Neural cell (in vitro differentiated cells): ENCODE results near the gene WDR7. TPM values are rescaled to one million over a fixed set of nuclear protein-coding genes. Genes with fewer than 3 reads are reported as not detected.

ENCODE experiments used
- H2AFZ ChIP-seq: fragments of 200-600, 300-800 bp; sonication (generic), shearing (Covaris generic); 2 replicates; pipeline ENCODE4 v1.6.0; 2014; ENCODE audit warnings: low read depth, mild to moderate bottlenecking, antibody characterized with exemption, low read length, moderate library complexity
- H3F3A ChIP-seq: fragments of 200-600 bp; shearing (Covaris generic); 2 replicates; pipeline ENCODE4 v1.6.1; 2016; ENCODE audit warnings: mild to moderate bottlenecking, moderate library complexity, mixed read lengths, antibody characterized with exemption, low read length; ENCODE audit not compliant: insufficient read depth, poor library complexity, severe bottlenecking
- H3K27ac ChIP-seq: fragments of 200-600, 300-800 bp; sonication (generic), shearing (Covaris generic); 2 replicates; pipeline ENCODE4 v1.5.1; 2014; ENCODE audit warnings: mild to moderate bottlenecking, low read length, moderate library complexity
- H3K27me3 ChIP-seq: fragments of 300-800, 200-600 bp; sonication (generic), shearing (Covaris generic); 2 replicates; pipeline ENCODE4 v1.6.0; 2014; ENCODE audit warnings: mild to moderate bottlenecking, low read depth, low read length, moderate library complexity; ENCODE audit not compliant: insufficient read depth
- H3K36me3 ChIP-seq: fragments of 300-800, 200-600 bp; sonication (generic), shearing (Covaris generic); 2 replicates; pipeline ENCODE4 v1.5.1; 2014; ENCODE audit warnings: mild to moderate bottlenecking, antibody characterized with exemption, low read length, moderate library complexity; ENCODE audit not compliant: insufficient read depth
- H3K4me2 ChIP-seq: fragments of 300-800, 200-600 bp; sonication (generic), shearing (Covaris generic); 2 replicates; pipeline ENCODE4 v1.6.0; 2014; ENCODE audit warnings: mild to moderate bottlenecking, low read length
- H3K4me3 ChIP-seq: fragments of 300-800, 200-600 bp; sonication (generic), shearing (Covaris generic); 2 replicates; pipeline ENCODE4 v1.5.1; 2014; ENCODE audit warnings: mild to moderate bottlenecking, low read length, moderate library complexity
- H3K79me2 ChIP-seq: fragments of 200-600 bp; shearing (Covaris generic); replicated peaks from 2 replicates; pipeline ENCODE4 v1.6.0; 2014; ENCODE audit warnings: mild to moderate bottlenecking, low read length, moderate library complexity; ENCODE audit not compliant: insufficient read depth
- H3K9ac ChIP-seq: fragments of 300-800, 200-600 bp; sonication (generic), shearing (Covaris generic); 2 replicates; pipeline ENCODE4 v1.6.1; 2016; ENCODE audit warnings: mild to moderate bottlenecking, low read length, mixed read lengths
- H3K9me2 ChIP-seq: fragments of 200-600 bp; shearing (Covaris generic); 2 replicates; pipeline ENCODE4 v1.6.1; 2016; ENCODE audit warnings: mild to moderate bottlenecking, low read length, mixed read lengths; ENCODE audit not compliant: insufficient read depth
- H3K9me3 ChIP-seq: fragments of 200-600, 300-800 bp; sonication (generic), shearing (Covaris generic); 2 replicates; pipeline ENCODE4 v1.6.1; 2016; ENCODE audit warnings: mild to moderate bottlenecking, mixed run types, low read length, moderate library complexity, mixed read lengths
- H4K20me1 ChIP-seq: fragments of 200-600 bp; shearing (Covaris generic); 2 replicates; pipeline ENCODE4 v1.6.1; 2016; ENCODE audit warnings: mild to moderate bottlenecking, mixed run types; ENCODE audit not compliant: insufficient read depth
- EP300 ChIP-seq: fragments of 450-650 bp; conservative IDR thresholded peaks from 2 replicates; pipeline ENCODE4 v1.6.1; 2014; ENCODE audit warnings: antibody characterized with exemption, mild to moderate bottlenecking, moderate library complexity; ENCODE audit not compliant: poor library complexity, severe bottlenecking
- EZH2 ChIP-seq: fragments of 200-600, 300-800 bp; shearing (Covaris generic), sonication (generic); IDR thresholded peaks from 2 replicates; pipeline ENCODE4 v1.6.1; 2014; ENCODE audit warnings: antibody characterized with exemption, low read length, borderline replicate concordance, mild to moderate bottlenecking; ENCODE audit not compliant: insufficient read depth, poor library complexity, severe bottlenecking
- MXI1 ChIP-seq: fragments of 450-650 bp; conservative IDR thresholded peaks from 2 replicates; pipeline ENCODE4 v1.6.1; 2014; ENCODE audit warnings: antibody characterized with exemption, mild to moderate bottlenecking; ENCODE audit not compliant: poor library complexity, severe bottlenecking
- POLR2AphosphoS5 ChIP-seq: IDR thresholded peaks from 2 replicates; pipeline ENCODE4 v1.6.1; 2012
- RAD21 ChIP-seq: fragments of 450-650 bp; conservative IDR thresholded peaks from 2 replicates; pipeline ENCODE4 v1.6.1; 2014; ENCODE audit warnings: antibody characterized with exemption, mild to moderate bottlenecking, moderate library complexity
- SMC3 ChIP-seq: fragments of 450-650 bp; conservative IDR thresholded peaks from 2 replicates; pipeline ENCODE4 v1.6.1; 2014; ENCODE audit warnings: antibody characterized with exemption, mild to moderate bottlenecking, moderate library complexity; ENCODE audit not compliant: poor library complexity
- TAF1 ChIP-seq: IDR thresholded peaks from 2 replicates; pipeline ENCODE4 v1.6.1; 2012; ENCODE audit warnings: low read depth
- polyA plus RNA-seq: library from polyadenylated mRNA; depleted of rRNA; stranded (reverse); fragments of >200 nt; gene quantifications from 2 replicates; pipeline ENCODE4 v1.2.3, GENCODE V29; 2014
- TF ChIP-seq, protein P1 (sequence below): fragments of 450-650 bp; IDR thresholded peaks from 2 replicates; pipeline ENCODE4 v1.5.1; 2014; ENCODE audit warnings: antibody characterized with exemption, mild to moderate bottlenecking, moderate library complexity; ENCODE audit not compliant: poor library complexity, severe bottlenecking
- TF ChIP-seq, protein P2 (sequence below): IDR thresholded peaks from 2 replicates; pipeline ENCODE4 v1.6.1; 2012; ENCODE audit warnings: borderline replicate concordance

Gene WDR7
- polyA plus RNA-seq, 1 donor from 2014 or later, result 15.1 TPM

DNA sequence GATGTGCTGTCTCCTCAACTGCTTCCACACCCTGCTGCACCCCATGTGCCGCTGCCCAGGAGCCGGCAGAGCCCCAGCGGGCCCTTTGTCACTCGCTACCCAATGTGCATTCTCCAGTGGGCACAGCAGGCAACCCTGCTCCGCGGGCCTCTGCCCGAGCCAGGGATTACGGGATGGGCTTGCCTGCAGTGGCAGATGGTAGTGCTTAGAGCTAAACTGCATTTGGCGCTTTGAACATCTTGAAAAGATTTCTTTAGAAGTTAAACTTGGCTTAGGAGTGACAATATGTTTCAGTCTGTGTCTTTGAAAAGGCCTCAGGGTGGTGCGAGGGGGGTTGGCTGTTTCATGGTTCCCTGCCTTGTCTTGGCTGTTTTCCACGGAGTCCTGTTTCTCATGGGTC lies 411.7 kb downstream of the WDR7 start:
- no peaks in the 10 kb centered on the region for H3F3A ChIP-seq
- H3K27ac ChIP-seq, result no peak overlapping the region
- TF ChIP-seq MXI1 (no peak), EP300 (no peak), POLR2AphosphoS5 (no peak), RAD21 (no peak), TAF1 (no peak), SMC3 (no peak), EZH2 (no peak)
- TF ChIP-seq, protein P1, sequence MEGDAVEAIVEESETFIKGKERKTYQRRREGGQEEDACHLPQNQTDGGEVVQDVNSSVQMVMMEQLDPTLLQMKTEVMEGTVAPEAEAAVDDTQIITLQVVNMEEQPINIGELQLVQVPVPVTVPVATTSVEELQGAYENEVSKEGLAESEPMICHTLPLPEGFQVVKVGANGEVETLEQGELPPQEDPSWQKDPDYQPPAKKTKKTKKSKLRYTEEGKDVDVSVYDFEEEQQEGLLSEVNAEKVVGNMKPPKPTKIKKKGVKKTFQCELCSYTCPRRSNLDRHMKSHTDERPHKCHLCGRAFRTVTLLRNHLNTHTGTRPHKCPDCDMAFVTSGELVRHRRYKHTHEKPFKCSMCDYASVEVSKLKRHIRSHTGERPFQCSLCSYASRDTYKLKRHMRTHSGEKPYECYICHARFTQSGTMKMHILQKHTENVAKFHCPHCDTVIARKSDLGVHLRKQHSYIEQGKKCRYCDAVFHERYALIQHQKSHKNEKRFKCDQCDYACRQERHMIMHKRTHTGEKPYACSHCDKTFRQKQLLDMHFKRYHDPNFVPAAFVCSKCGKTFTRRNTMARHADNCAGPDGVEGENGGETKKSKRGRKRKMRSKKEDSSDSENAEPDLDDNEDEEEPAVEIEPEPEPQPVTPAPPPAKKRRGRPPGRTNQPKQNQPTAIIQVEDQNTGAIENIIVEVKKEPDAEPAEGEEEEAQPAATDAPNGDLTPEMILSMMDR, result no peak
- TF ChIP-seq, protein P2, sequence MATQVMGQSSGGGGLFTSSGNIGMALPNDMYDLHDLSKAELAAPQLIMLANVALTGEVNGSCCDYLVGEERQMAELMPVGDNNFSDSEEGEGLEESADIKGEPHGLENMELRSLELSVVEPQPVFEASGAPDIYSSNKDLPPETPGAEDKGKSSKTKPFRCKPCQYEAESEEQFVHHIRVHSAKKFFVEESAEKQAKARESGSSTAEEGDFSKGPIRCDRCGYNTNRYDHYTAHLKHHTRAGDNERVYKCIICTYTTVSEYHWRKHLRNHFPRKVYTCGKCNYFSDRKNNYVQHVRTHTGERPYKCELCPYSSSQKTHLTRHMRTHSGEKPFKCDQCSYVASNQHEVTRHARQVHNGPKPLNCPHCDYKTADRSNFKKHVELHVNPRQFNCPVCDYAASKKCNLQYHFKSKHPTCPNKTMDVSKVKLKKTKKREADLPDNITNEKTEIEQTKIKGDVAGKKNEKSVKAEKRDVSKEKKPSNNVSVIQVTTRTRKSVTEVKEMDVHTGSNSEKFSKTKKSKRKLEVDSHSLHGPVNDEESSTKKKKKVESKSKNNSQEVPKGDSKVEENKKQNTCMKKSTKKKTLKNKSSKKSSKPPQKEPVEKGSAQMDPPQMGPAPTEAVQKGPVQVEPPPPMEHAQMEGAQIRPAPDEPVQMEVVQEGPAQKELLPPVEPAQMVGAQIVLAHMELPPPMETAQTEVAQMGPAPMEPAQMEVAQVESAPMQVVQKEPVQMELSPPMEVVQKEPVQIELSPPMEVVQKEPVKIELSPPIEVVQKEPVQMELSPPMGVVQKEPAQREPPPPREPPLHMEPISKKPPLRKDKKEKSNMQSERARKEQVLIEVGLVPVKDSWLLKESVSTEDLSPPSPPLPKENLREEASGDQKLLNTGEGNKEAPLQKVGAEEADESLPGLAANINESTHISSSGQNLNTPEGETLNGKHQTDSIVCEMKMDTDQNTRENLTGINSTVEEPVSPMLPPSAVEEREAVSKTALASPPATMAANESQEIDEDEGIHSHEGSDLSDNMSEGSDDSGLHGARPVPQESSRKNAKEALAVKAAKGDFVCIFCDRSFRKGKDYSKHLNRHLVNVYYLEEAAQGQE, result no peak
- H2AFZ ChIP-seq, result no peak overlapping the region
- H3K9ac ChIP-seq, result no peak overlapping the region
- H3K9me2 ChIP-seq, result no peaks in the 10 kb centered on the region
- no peaks in the 10 kb centered on the region for H3K9me3 ChIP-seq
- H3K4me3 ChIP-seq, result no peak overlapping the region
- H3K27me3 ChIP-seq, result no peaks in the 10 kb centered on the region
- H3K79me2 ChIP-seq, result no peaks in the 10 kb centered on the region
- H3K36me3 ChIP-seq, result no peaks in the 10 kb centered on the region
- H3K4me2 ChIP-seq, result no peak overlapping the region
- no peaks in the 10 kb centered on the region for H4K20me1 ChIP-seq

- Histone ChIP-seq H3K27ac (no peak overlapping the region), H2AFZ (no peak overlapping the region), H3K9me3 (no peaks in the 10 kb centered on the region), H3K36me3 (no peaks in the 10 kb centered on the region), H3K4me2 (no peak overlapping the region), H3K9ac (no peak overlapping the region), H4K20me1 (no peaks in the 10 kb centered on the region), H3K4me3 (no peak overlapping the region), H3K9me2 (no peaks in the 10 kb centered on the region), H3K27me3 (no peaks in the 10 kb centered on the region), H3K79me2 (no peaks in the 10 kb centered on the region), H3F3A (no peaks in the 10 kb centered on the region)
- TF ChIP-seq, protein P1, result no peak
- TF ChIP-seq EP300 (no peak), MXI1 (no peak), RAD21 (no peak), POLR2AphosphoS5 (no peak), SMC3 (no peak), TAF1 (no peak), EZH2 (no peak)
- TF ChIP-seq, protein P2, result no peak
These were observed 412.5 kb downstream of the WDR7 start for GRCh38 chr18:57063601-57064103.
